Astrocyte of the hippocampus (primary cell): Measurements from ENCODE around the gene FAM83E.
"Not testable (repeated sequence)": the region's sequence is repeated elsewhere in the genome, so short reads cannot be mapped to it uniquely, and the experiment has no call there.

Experiments
- DNase-seq: peaks from one replicate; pipeline ENCODE4 v3.0.0; 2011; ENCODE audit warnings: low read depth, low spot score

Gene FAM83E

GRCh38 chr19:48614436-48615230 lies at the start of gene FAM83E:
Gene FAM83E, minus strand, starts transcription at chr19:48615076. Its CDS starts 1,704 bp downstream, at chr19:48613372.
- peak; percentile 28 for DNase-seq

DNA sequence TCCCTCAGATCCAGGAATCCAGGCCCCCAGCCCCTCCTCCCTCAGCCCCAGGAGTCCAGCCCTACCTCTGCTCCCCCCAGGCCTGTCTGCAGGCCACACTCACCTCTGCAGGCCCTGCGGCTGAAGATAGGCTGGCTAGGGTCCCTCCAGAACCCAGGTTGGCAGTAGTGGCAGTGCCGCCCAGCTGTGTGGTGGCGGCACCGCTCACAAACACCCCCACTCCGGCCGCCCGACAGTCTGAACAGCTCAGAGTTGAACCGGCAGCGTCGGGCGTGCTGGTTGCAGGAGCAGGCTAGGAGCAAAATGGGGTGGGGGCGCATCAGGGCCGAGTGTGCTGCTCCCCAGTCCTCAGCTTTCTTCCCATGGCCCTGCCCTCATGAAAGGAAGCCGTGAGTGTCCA lies 49.6 kb upstream of the FAM83E start:
- no peak for DNase-seq

GRCh38 chr19:48663667-48664066 lies 48.8 kb upstream of the FAM83E start:
- no peak for DNase-seq

DNA sequence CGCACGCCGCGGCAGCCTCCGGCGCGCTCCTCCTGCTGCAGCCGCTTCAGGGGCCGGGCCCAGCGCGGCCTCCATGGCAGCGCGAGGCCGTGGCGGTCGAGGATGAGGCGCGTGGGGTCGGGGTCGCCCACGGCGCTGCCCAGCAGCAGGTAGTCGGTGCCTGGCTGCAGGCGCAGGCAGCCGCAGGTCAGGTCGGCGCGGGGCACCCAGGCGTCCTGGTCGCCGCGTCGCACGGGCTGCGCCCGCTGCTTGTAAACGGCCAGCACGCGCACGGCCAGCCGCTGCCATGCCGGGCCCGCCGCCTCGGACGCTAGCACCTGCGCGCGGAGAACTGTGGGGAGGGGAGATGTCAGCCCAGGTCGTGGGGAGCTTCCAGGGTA lies 46.8 kb upstream of the FAM83E start:
- no peak for DNase-seq

DNA sequence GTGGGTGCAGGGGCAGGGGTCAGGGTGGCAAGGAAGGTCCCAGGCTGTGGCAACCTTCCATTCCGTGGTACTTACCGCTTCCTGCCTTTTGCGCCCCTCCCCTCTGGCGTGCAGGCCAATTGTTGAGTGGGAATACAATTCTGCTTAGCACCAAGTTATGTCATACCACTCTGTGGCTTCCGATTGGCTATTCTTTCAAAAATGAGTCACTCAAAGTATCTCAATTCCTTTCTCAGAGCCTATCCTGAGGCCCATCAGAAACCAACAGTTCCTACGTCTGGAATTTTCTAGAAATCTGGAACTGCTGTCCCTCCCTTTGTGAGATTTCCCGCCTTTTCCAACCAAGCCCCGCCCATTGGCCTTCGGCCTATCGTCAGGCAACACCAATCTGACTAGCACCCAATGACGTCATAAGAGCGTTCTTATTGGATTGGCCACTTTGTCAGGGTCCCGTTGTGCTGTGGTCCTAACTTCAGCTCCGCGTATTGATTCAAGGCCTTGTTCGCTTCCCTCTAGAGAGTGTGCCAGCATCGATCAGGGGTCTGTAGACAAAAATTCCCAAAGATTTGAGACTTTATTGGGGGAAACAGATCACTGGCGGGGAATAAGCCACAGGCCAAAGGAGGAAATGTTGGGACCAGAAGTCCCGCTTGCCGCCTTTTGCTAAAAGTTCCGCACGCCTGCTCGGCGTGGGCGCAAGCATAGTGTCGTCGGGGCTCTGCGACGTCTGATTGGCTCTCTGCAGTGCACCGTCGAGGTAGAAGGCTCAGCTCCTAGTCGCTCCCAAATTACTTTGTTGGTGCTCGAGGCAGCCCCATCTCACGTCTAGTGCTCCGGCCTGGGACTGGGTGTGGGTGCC lies 46.2 kb upstream of the FAM83E start:
- peak; percentile 90 for DNase-seq

- peak; percentile 17 for DNase-seq
Measured at GRCh38 chr19:48659768-48660167, 44.9 kb upstream of the FAM83E start.

DNA sequence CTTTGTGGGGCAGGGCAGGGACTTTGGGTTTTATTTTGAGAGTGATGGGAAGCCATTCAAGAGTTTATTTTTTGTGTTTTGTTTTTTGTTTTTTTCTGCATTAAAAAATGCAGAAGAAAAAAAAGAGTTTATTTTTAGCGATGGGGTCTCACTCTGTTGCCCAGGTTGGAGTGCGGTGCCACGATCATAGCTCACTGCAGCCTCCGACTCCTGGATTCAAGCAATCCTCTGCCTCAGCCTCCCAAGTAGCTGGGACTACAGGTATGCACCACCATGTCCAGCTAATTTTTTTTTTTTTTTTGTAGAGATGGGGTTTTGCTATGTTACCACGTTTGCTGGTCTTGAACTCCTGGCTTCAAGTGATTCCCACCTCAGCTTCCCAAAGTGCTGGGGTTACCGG lies 43.6 kb upstream of the FAM83E start:
- no peak for DNase-seq

- not testable (repeated sequence) for DNase-seq
Measured at GRCh38 chr19:48657828-48658227, 43.0 kb upstream of the FAM83E start.

GRCh38 chr19:48656840-48657474 lies 42.1 kb upstream of the FAM83E start:
- peak; percentile 92 for DNase-seq

DNA sequence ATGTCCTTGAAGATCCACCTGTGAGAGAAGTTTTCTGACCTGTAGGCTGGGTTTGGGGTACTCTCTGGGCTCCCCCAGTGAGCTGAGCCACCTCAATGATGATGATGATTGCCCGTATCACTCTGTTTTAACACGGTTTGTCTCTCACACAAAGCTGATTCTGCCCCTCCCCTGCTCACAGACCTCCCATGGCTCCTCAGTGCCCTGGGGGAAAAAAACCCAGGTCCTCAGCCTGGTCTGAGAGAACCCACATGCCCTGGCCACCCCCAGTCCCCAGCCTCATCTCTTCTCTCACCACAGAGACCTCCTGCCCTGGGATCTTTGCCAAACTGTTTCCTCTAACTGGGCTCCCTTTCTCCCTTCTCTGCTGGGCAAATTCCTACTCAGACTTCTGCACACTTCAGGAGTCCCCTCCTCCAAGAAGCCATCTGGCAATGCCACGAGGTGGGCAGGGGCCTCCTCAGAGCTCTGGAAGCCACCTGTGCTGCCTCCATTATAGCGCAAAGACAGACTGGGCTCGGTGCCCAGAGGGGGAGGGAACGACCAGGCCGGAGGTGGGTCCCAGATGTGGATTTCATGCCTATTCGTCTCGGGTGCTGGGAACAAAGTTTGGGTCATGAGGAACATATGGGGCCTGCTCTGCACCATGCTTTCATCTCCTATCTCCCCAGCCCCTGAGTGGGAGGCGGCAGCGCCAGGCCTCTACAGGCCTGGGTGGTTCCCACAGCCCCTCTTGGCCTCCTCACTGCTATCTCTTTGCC lies 39.6 kb upstream of the FAM83E start:
- peak; percentile 24 for DNase-seq

DNA sequence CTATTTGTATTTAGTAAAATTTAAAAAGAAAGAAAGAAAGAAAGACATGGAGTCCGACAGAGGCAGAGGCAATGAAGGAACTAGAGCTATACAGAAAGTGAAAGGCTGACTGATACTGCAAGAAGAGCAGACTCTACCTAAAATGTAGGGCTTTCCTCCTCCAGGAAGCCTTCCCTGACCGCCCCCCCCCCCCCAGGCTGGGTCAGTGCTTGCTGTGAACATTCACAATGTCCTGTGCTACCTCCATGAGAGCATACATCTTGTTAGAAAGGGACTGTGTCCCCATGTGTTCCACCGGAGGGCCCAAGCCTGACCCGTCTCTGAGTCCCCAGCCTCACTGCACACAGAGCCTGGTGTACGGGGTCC lies 36.8 kb upstream of the FAM83E start:
- DNase-seq = no peak

GRCh38 chr19:48650974-48651682 lies 36.3 kb upstream of the FAM83E start:
- no peak for DNase-seq

DNA sequence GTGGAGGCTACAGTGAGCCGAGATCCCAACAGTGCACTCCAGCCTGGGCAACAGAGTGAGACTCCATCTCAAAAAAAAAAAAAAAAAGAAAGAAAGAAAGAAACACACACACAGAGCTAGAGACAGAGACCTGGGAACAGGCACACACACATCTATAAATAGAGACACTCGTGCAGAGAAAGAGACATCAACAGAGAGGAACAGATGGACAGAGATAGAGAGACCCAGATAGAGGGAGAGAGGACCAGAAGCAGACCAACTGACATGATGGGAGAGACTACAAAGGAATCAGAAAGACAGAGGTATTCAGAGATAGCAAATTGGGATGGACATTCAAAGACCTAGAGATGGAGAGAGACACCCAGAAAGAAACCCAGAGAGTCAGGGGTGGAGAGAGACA lies 33.3 kb upstream of the FAM83E start:
- DNase-seq = no peak

DNA sequence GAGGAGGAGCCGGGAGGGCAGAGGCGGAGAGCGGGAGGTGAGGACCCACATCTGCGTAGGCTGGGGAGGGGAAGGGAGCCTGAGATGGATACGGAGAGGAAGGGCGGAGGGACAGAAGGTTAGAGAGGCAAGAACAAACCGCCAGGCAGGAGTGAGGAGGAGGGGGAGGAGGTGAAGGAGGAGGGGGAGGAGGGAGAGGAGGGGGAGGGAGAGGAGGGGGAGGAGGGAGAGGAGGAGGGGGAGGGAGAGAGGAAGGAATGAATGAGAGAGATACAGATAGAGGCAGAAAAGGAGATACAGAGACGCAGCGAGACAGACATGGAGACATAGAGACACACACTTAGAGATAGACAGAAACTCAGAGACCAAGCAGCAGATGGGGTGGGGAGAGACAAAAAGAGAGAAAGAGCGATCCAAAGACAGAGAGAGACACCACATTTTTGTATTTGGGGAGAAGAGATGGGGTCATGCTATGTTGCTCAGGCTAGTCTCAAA lies 31.9 kb upstream of the FAM83E start:
- DNase-seq = no peak

DNA sequence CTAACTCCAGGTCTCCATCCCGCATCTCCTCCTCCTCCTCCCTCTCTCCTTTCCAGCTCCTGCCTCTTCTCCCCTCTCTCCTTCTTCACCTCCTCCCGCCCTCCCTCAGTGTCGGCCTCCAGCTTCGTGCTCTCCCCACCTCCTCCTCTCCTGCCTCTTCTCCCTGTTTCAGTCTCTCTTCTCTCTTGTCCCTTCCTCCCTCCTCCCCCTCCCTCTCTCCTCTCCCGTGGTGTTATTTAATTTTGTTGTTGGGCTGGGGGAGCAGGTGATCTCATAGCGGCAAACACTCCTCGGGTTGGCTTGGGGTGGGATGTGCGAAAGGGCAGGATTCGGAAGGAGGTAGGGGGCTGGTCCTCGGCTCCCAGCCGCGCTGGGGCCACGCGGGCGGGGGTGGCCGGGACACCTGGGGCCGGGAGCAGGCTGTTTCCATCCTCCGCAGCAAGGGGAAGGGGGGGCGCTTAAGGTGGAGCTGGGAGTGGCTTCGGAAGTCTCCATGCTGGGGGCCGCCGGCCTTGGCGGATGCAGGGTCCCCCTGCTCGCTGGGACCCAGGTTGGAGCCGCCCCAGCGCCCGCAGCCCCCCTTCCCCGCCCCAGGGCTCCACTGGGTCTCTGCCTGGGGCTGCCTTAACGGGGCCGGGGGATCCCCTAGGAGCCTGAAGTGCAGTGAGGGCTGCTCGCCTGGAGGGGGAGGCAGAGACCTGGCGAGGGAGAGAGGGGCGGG lies 31.3 kb upstream of the FAM83E start, which contains the start of gene CA11:
TSS of gene CA11 (minus strand) at position 187 of the 721 bp plus-strand sequence. CDS start 555 bp downstream, outside the sequence.
- DNase-seq = peak; percentile 94

DNA sequence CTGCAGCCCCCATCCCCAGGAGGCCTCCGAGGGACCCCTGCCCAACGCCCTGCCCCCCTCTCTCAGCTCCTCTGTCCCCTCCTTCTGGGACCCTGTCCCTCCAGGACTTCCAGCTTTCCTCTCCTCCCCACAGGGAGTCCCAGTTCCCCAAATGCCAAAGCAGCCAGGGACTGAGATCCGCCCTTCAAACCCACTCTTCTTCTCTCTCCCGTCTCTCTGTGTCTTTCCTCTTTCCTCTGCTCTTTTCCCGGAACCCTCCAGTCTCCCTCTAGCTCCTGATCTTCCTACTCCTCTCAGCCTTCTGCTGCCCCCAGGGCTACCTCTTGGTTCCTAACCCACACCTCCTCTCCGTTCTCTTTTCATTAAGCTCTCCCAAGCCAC lies 30.7 kb upstream of the FAM83E start:
- no peak for DNase-seq

DNA sequence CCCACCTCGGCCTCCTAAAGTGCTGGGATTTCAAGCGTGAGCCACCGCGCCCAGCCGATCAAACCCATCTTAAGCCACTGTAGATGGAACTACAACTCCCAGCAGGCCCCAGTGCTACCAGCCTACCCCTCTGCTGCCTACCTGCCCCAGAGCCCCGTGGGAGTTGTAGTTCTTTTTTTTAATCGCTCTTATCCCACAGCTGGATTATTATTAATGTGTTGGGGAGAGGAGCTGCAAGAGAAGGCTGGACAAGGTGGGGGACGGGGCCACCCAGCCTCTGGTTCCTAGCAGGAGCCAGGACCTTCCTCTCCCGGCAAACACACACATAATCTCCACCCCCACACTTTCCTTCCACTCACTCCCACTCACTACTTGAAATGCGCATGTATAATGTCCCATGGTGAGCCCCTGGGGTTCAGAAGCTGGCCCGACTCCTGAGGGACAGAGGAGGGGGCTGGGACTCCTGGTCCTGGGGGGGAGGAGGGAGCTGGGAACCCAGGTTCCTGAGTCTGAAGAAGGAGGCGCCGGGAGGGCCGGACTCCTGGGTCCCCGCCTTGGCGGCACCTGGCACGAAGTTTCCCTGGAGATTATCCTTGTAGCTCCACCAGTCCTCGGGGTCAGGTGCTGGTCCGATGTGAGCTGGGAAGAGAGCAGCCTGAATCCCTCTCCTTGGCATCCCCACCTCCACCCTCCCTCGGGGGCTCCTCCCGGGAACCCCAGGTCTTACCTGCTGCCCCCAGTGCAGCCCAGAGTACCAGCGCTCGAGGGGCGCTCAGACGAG lies 30.2 kb upstream of the FAM83E start:
- DNase-seq = peak; percentile 81

DNA sequence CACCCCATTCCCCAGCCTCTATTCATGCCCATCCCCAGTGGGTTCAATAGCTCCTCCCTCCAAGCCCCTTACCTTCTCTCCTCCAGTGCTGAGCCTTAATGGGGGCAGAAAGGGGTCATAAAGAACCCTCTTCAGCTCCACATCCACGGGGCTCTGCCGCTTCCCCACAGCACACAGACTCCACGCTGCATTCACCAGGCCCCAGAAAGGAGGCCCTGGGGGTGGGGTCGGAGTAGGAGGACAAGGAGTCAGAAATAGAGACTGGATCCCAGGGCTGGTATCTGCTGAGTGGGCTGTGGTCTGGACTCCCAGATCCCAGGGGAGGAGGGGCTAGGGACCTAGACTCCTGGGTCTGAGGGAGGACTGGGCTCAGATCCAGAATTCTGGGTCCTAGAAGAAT lies 29.5 kb upstream of the FAM83E start:
- no peak for DNase-seq

- DNase-seq = no peak
Measured at GRCh38 chr19:48642862-48643261, 28.0 kb upstream of the FAM83E start.
